ENCODE data around the gene EGR1. TPM values are rescaled to one million over a fixed set of nuclear protein-coding genes. Genes with fewer than 3 reads are reported as not detected.

EGR1 gene
- total and polyA plus RNA-seq, 8 donors: 23.6 to 1,036 (median 228) TPM

DNA sequence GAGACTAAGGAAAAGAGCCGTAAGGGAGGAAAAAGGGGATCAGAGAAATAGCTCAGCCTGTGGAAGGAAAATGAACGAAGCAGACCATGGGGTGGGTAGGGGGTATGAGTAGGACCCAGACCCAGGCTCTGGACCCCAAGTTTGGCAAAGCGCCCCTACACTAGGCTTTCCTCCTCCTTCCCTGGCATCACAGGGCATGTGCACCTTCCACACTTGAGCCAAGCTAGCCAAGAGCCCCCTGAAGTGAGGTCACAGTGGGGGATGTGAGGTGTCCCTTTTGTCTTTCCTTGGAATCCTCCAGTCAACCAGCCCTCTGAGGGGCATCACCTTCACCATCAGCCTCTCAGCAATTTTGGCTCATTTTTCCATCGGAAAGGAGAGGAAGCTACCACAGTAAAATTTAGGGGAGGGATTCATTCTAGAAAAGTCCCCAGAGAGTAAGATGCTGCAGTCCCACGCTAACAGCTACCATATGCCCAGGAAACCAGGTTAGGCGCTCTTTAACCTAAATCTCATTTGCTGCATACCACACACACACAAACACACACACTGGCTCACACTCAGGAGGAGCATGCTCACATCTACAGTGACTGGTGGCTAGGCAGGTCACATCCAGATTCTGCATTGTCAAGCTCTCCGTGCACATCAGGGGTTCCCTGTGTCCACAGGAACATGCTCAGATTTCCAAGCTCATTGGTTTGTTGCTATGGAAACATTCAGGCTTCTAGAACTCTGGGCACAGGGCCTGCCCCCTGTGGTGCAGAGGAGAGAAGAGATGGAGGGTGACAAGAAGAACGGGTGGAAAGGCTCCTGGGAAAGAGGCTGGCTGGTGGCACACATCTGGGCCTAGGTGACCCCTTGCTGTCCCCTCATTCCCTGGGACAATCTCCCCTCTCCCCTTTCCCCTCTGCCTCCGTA, 16.5 kb upstream of the EGR1 start:
- Histone ChIP-seq H3K4me3 (no peak overlapping the region), H3K27ac (no peak overlapping the region), H3K4me1 (no peaks in the 10 kb centered on the region), H3K27me3 (no peaks in the 10 kb centered on the region), H3K36me3 (no peaks in the 10 kb centered on the region), H3K9me3 (no peaks in the 10 kb centered on the region)
- no peak for ATAC-seq
- intact Hi-C loops (cut with DNase I): no loop called here
- DNase-seq: no peak
- TF ChIP-seq CTCF (IDR thresholded peaks at IDR 0.05): no peak

DNA sequence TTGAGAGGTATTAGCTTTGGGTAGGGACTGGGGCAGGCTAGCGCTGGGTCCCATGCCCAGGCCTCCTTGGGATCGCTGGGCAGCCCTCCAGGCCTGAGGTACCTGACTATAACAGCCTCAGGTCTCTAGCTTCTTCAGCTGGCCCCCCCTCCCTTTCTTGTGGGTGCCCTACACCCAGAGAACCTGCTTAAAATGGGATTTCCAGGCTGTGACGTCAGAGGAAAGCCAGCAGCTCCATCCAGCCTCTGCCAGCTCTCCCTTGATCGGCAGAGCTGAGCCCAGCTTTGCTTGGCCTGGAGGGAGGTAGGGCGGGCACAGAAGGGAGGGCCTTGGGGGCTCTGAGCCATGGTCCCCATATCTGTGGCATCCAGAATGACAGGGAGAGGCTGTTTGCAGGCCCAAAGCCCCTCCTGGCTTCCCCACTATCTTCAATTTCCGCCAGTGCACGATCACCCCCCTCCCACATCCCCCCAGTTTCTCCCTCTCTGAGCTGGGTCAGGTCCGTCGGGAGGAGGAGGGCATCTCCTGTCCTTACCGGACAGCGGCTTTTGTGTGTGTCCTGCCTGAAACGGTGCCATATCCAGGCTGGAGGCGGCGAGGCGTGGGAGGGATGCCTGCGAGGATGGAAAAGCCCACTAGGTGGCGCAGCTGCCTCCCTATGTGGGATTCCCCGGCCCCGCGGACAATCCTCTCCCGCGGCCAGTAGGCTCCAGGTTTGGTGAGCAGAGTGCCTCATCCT, 15.6 kb upstream of the EGR1 start:
- Histone ChIP-seq H3K27me3 (no peaks in the 10 kb centered on the region), H3K4me1 (no peaks in the 10 kb centered on the region), H3K36me3 (no peaks in the 10 kb centered on the region), H3K4me3 (no peak overlapping the region), H3K9me3 (no peaks in the 10 kb centered on the region), H3K27ac (no peak overlapping the region)
- ATAC-seq (peak; percentile 99), DNase-seq (peak; percentile 81 to 97 (median 88))
- intact Hi-C loops (cut with DNase I): loop anchor here in 1 of 2 donors (5.0 kb wide), 1 partner anchor 53 kb away; no protein-coding TSS in a partner anchor
- peak; percentile 95 to 99 for TF ChIP-seq CTCF (IDR thresholded peaks at IDR 0.05)

GRCh38 chr5:138450971-138451370, 14.3 kb upstream of the EGR1 start:
- Histone ChIP-seq H3K36me3 (no peaks in the 10 kb centered on the region), H3K4me3 (no peak overlapping the region), H3K9me3 (no peaks in the 10 kb centered on the region), H3K27me3 (no peaks in the 10 kb centered on the region), H3K27ac (no peak overlapping the region), H3K4me1 (no peaks in the 10 kb centered on the region)
- TF ChIP-seq CTCF (IDR thresholded peaks at IDR 0.05): no peak
- ATAC-seq (no peak), DNase-seq (no peak)
- intact Hi-C loops (cut with DNase I): loop anchor here in 1 of 2 donors (5.0 kb wide), 1 partner anchor 51 kb away; no protein-coding TSS in a partner anchor

GRCh38 chr5:138452720-138453119, 12.6 kb upstream of the EGR1 start:
- intact Hi-C loops (cut with DNase I): loop anchor here in 1 of 2 donors (5.0 kb wide), 1 partner anchor 50 kb away; no protein-coding TSS in a partner anchor
- ATAC-seq: no peak

More at GRCh38 chr5:138452720-138453119, 12.6 kb upstream of the EGR1 start:
- Histone ChIP-seq H3K27me3 (no peaks in the 10 kb centered on the region), H3K4me3 (no peak overlapping the region), H3K4me1 (no peaks in the 10 kb centered on the region), H3K27ac (no peak overlapping the region), H3K9me3 (no peaks in the 10 kb centered on the region), H3K36me3 (no peaks in the 10 kb centered on the region)
- DNase-seq: no peak
- TF ChIP-seq CTCF (IDR thresholded peaks at IDR 0.05): no peak
